ENCODE data around the gene SNX1. TPM values are rescaled to one million over a fixed set of nuclear protein-coding genes. Genes with fewer than 3 reads are reported as not detected.

SNX1 gene
- total and polyA plus RNA-seq, 2 of the 13 experiments (the other 11 are each of a cell fraction or from before 2014, with no cell fraction given), result 29.3 to 60.1 TPM

- TF ChIP-seq ZBTB7A (CRISPR knock-in tag; IDR thresholded peaks at IDR 0.05) (no peak), TBX2 (CRISPR knock-in tag; IDR thresholded peaks at IDR 0.05; ENCODE audit: borderline replicate concordance) (peak; percentile 77), SRY (CRISPR knock-in tag; IDR thresholded peaks at IDR 0.05) (peak; percentile 71; the same call in 1 of the 2 replicates), POLR2A (IDR thresholded peaks at IDR 0.05; ENCODE audit: insufficient read depth in 1 of 2, low read depth in 2 of 2, low read length in 2 of 2) (peak; percentile 88), ZNF782 (CRISPR knock-in tag; IDR thresholded peaks at IDR 0.05; ENCODE audit: borderline replicate concordance) (0 out of 2 replicates have a peak, but pooled peaks have one; percentile 58), ZC3H13 (CRISPR knock-in tag; IDR thresholded peaks at IDR 0.05) (0 out of 2 replicates have a peak, but pooled peaks have one; percentile 25), BCL6 (CRISPR knock-in tag; IDR thresholded peaks at IDR 0.05) (0 out of 2 replicates have a peak, but pooled peaks have one; percentile 6), ZNF274 (CRISPR knock-in tag; IDR thresholded peaks at IDR 0.05) (peak; percentile 26; the same call in 1 of the 2 replicates), UBTF (CRISPR knock-in tag; IDR thresholded peaks at IDR 0.05) (peak; percentile 70; the same call in 1 of the 2 replicates), MYC (CRISPR knock-in tag; IDR thresholded peaks at IDR 0.05; ENCODE audit: borderline replicate concordance) (peak; percentile 81; the same call in 1 of the 2 replicates), ZNF230 (CRISPR knock-in tag; IDR thresholded peaks at IDR 0.05) (peak; percentile 49), TRIM22 (IDR thresholded peaks at IDR 0.05) (no peak), MAZ (IDR thresholded peaks at IDR 0.05; ENCODE audit: borderline replicate concordance, low read depth, low read length) (peak; percentile 91), MAZ (CRISPR knock-in tag; IDR thresholded peaks at IDR 0.05; ENCODE audit: low read depth) (peak; percentile 87), ARNT2 (CRISPR knock-in tag; IDR thresholded peaks at IDR 0.05; ENCODE audit: low read depth) (peak; percentile 30; the same call in 1 of the 2 replicates), PRDM10 (CRISPR knock-in tag; IDR thresholded peaks at IDR 0.05; ENCODE audit: low read depth) (peak; percentile 100), MYPOP (CRISPR knock-in tag; IDR thresholded peaks at IDR 0.05) (no peak), FOSL1 (CRISPR knock-in tag; IDR thresholded peaks at IDR 0.05; ENCODE audit: borderline replicate concordance) (no peak)
- TF ChIP-seq, protein P1, sequence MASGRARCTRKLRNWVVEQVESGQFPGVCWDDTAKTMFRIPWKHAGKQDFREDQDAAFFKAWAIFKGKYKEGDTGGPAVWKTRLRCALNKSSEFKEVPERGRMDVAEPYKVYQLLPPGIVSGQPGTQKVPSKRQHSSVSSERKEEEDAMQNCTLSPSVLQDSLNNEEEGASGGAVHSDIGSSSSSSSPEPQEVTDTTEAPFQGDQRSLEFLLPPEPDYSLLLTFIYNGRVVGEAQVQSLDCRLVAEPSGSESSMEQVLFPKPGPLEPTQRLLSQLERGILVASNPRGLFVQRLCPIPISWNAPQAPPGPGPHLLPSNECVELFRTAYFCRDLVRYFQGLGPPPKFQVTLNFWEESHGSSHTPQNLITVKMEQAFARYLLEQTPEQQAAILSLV (CRISPR knock-in tag; IDR thresholded peaks at IDR 0.05; ENCODE audit: borderline replicate concordance), result no peak
These were observed 67.3 kb downstream of the SNX1 start, which contains the start of gene PPIB (continued) for GRCh38 chr15:64162869-64163658.

Measured in HepG2 (cell line).